Measurements from ENCODE around the gene LHX2.

- no peak for TF ChIP-seq CTCF (IDR thresholded peaks at IDR 0.05; ENCODE audit: low read depth, low read length)
- no peak for TF ChIP-seq EZH2phosphoT487 (IDR thresholded peaks at IDR 0.05; ENCODE audit: low read depth)
Observed at GRCh38 chr9:123990427-123990826, 21.1 kb upstream of the LHX2 start.

All from OCI-LY3 (cell line).